GM12892 (cell line): ENCODE measurements around the gene APPL1.

ENCODE experiments used
- POLR2A ChIP-seq: IDR thresholded peaks from 2 replicates; pipeline ENCODE4 v1.6.1; 2011; ENCODE audit warnings: low read depth, low read length, control low read depth
- POLR2AphosphoS5 ChIP-seq: IDR thresholded peaks from 2 replicates; pipeline ENCODE4 v1.6.1; 2011; ENCODE audit warnings: low read depth, low read length, control low read depth

DNA sequence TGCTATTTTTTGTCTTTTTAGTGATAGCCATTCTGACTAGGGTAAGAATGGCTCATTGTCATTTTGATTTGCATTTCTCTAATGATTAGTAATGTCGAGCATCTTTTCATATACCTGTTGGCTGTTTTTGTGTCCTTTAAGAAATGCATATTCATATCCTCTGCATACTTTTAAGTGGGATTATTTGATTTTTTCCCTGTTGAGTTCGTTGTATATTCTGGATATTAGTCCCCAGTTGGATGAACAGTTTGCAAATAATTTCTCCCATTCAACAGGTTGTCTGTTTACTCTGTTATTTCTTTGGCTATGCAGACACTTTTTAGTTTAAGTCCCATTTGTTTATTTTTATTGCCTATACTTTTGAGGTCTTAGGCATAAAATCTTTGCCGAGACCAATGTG is 34.4 kb downstream of the APPL1 start:
- TF ChIP-seq POLR2A = no peak
- no peak for TF ChIP-seq POLR2AphosphoS5
